Hematopoietic multipotent progenitor cell treated with erythropoietin and hydrocortisone succinate and interleukin-3 and kit ligand, for 17 days (in vitro differentiated cells): ENCODE data around the gene ATP11C.
"Not testable (repeated sequence)": the region's sequence is repeated elsewhere in the genome, so short reads cannot be mapped to it uniquely, and the experiment has no call there.

Experiments used
- DNase-seq: peaks from one replicate; pipeline ENCODE4 v3.0.0-alpha.2; 2015; ENCODE audit warnings: low spot score

ATP11C gene

GRCh38 chrX:139856826-139857225, 76.0 kb downstream of the ATP11C start:
- DNase-seq, result not testable (repeated sequence)

GRCh38 chrX:139851730-139852129, 81.1 kb downstream of the ATP11C start:
- DNase-seq, result no peak

- DNase-seq, result no peak
These were observed 81.9 kb downstream of the ATP11C start for GRCh38 chrX:139850968-139851367.

GRCh38 chrX:139844884-139845283, 88.0 kb downstream of the ATP11C start:
- no peak for DNase-seq

GRCh38 chrX:139844163-139844562, 88.7 kb downstream of the ATP11C start:
- DNase-seq, result no peak

- no peak for DNase-seq
These were observed 90.3 kb downstream of the ATP11C start for GRCh38 chrX:139842326-139843185.

- DNase-seq, result not testable (repeated sequence)
These were observed 96.5 kb downstream of the ATP11C start for GRCh38 chrX:139836335-139836734.

- DNase-seq, result no peak
These were observed 98.0 kb downstream of the ATP11C start for GRCh38 chrX:139834879-139835278.

GRCh38 chrX:139832718-139833309, 100.0 kb downstream of the ATP11C start:
- DNase-seq, result no peak

- DNase-seq, result no peak
These were observed 101.0 kb downstream of the ATP11C start for GRCh38 chrX:139831675-139832456.

- no peak for DNase-seq
These were observed 101.8 kb downstream of the ATP11C start for GRCh38 chrX:139831017-139831416.

- no peak for DNase-seq
These were observed 104.0 kb downstream of the ATP11C start for GRCh38 chrX:139828830-139829229.

- no peak for DNase-seq
These were observed 104.8 kb downstream of the ATP11C start for GRCh38 chrX:139828033-139828432.

GRCh38 chrX:139826065-139827044, 106.5 kb downstream of the ATP11C start:
- DNase-seq, result no peak

- DNase-seq, result no peak
These were observed 107.2 kb downstream of the ATP11C start for GRCh38 chrX:139825618-139826017.

- no peak for DNase-seq
These were observed 109.0 kb downstream of the ATP11C start for GRCh38 chrX:139823806-139824205.

GRCh38 chrX:139820358-139820984, 112.4 kb downstream of the ATP11C start:
- DNase-seq, result no peak

GRCh38 chrX:139816204-139816603, 116.6 kb downstream of the ATP11C start:
- no peak for DNase-seq

- DNase-seq, result no peak
These were observed 117.1 kb downstream of the ATP11C start for GRCh38 chrX:139815771-139816170.

- DNase-seq, result no peak
These were observed 120.8 kb downstream of the ATP11C start for GRCh38 chrX:139811942-139812629.
